ENCODE results near the gene WDR20.

DNA sequence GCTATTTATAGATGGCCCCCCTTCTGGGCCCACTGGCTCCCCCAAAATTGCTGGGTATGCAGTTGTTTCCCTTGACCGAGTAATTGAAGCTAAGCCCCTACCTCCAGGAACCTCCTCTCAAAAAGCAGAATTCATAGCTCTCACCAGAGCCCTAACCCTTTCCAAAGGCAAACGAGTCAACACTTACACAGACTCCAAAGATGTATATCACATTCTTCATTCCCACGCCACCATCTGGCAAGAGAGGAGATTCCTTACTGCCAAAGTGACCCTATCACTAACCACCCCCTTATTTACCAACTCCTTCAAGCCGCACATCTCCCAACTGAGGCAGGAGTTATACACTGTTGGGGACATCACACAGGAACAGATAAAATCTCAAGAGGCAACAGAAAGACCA, 98.4 kb downstream of the WDR20 start:
- TF ChIP-seq, protein P1, sequence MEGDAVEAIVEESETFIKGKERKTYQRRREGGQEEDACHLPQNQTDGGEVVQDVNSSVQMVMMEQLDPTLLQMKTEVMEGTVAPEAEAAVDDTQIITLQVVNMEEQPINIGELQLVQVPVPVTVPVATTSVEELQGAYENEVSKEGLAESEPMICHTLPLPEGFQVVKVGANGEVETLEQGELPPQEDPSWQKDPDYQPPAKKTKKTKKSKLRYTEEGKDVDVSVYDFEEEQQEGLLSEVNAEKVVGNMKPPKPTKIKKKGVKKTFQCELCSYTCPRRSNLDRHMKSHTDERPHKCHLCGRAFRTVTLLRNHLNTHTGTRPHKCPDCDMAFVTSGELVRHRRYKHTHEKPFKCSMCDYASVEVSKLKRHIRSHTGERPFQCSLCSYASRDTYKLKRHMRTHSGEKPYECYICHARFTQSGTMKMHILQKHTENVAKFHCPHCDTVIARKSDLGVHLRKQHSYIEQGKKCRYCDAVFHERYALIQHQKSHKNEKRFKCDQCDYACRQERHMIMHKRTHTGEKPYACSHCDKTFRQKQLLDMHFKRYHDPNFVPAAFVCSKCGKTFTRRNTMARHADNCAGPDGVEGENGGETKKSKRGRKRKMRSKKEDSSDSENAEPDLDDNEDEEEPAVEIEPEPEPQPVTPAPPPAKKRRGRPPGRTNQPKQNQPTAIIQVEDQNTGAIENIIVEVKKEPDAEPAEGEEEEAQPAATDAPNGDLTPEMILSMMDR (IDR thresholded peaks at IDR 0.05): no peak
- TF ChIP-seq POLR2A (IDR thresholded peaks at IDR 0.05): no peak

Measured in esophagus squamous epithelium (tissue), 4 donors.